Tibial nerve (tissue), 4 donors: Measurements from ENCODE around the gene RBM47. TPM values are rescaled to one million over a fixed set of nuclear protein-coding genes. Genes with fewer than 3 reads are reported as not detected.

ENCODE experiments used
- DNase-seq, 2 donors: peaks; one replicate each; pipeline ENCODE4 v3.0.0-alpha.2; 2019; ENCODE audit warnings: low spot score in 2 of 2
- H3K27ac ChIP-seq, 4 donors: fragments of 200-600 bp; sonication (generic) in 3 of 4; one replicate each; pipeline ENCODE4 v1.5.1; 2017 to 2019; ENCODE audit warnings: mild to moderate bottlenecking in 1 of 4
- H3K27me3 ChIP-seq, 2 donors: fragments of 200-600 bp; sonication (generic) in 1 of 2; one replicate each; pipeline versions ENCODE4 v1.5.1 to v1.6.0; 2017 to 2019
- H3K36me3 ChIP-seq, 3 donors: fragments of 200-600 bp; sonication (generic); one replicate each; pipeline ENCODE4 v1.5.1; 2018 to 2019
- H3K4me1 ChIP-seq, 4 donors: fragments of 200-600 bp; sonication (generic) in 3 of 4; one replicate each; pipeline ENCODE4 v1.5.1; 2017 to 2019
- H3K4me3 ChIP-seq, 4 donors: fragments of 200-600 bp; sonication (generic) in 3 of 4; one replicate each; pipeline ENCODE4 v1.5.1; 2017 to 2019; ENCODE audit warnings: mild to moderate bottlenecking in 1 of 4, moderate library complexity in 1 of 4
- H3K9me3 ChIP-seq, 4 donors: fragments of 200-600 bp; sonication (generic) in 3 of 4; one replicate each; pipeline ENCODE4 v1.5.1; 2017 to 2019
- EP300 ChIP-seq, 2 donors: sonication (generic); formaldehyde crosslinking; IDR thresholded peaks; one replicate each; pipeline ENCODE4 v1.6.1; 2017; ENCODE audit warnings: antibody characterized with exemption in 2 of 2, mild to moderate bottlenecking in 1 of 2
- POLR2A ChIP-seq, 2 donors: fragments of 450-650 bp; IDR thresholded peaks; one replicate each; pipeline ENCODE4 v1.6.1; 2017; ENCODE audit warnings: antibody characterized with exemption in 2 of 2, mild to moderate bottlenecking in 2 of 2, moderate library complexity in 2 of 2
- WGBS, 2 donors: methylation state at CpG; one replicate each; pipeline ENCODE4 v1.1.5; 2018; 5-methylcytosine and 5-hydroxymethylcytosine counted together
- total RNA-seq, 4 donors: library from RNA; depleted of rRNA; stranded (reverse); fragments of >200 nt; gene quantifications; one replicate each; pipeline ENCODE4 v1.1.0, GENCODE V29; 2016
- TF ChIP-seq, protein P1 (sequence below), 5 experiments: fragments of 200-600 bp in 3 of 5; fragments of 450-650 bp in 2 of 5; sonication (generic) in 3 of 5; IDR thresholded peaks; one replicate each; pipeline ENCODE4 v1.5.1; 2016 to 2019; ENCODE audit warnings: antibody characterized with exemption in 5 of 5, mild to moderate bottlenecking in 3 of 5, moderate library complexity in 2 of 5

Gene RBM47
- total RNA-seq, 4 donors from 2014 or later = 22.8 to 93.9 (median 41.0) TPM

DNA sequence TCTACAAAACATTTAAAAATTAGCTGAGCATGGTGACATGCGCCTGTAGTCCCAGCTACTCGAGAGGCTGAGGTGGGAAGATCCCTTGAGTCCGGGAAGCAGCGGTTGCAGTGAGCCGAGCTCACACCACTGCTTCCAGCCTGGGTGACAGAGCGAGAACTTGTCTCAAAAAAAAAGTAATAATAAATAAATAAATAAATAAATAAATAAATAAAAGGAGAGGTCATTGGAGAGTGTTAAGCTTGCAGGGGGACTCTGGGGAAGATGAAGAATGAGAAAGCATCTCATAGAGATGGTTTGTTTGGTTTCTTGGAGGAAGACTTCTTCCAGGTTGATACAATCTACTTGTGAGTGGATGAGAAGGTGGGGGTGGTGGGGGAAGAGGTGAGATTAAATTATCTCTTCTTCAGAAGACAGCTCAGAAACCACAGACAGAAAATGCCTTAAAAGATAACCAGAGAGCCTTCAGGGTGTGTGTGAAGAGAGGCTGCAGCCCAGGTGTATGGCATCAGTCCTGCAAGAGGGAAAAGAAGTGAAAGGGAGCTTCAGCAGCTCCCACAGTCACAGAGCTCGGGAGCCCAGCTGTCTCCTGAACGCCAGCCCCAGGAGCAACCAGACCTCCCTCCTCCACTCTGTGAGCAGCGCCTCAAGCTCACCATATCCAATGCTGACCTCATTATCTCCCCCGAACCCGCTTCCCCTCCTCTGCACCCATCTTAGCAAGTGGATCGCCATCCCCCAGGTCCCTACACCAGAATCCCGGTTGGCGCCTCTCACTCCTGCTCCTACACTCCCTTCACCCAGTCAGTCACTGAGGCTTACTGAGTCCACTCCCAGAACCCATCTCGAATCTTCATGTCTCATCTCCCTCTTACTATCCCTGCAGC is 48.2 kb downstream of the RBM47 start:
- Histone ChIP-seq H3K4me1 (peaks cover 0 to 14% (median 2%) of the 10 kb centered on the region in 4 donors), H3K4me3 (no peak overlapping the region), H3K9me3 (no peaks in the 10 kb centered on the region), H3K27me3 (no peaks in the 10 kb centered on the region), H3K27ac (no peak overlapping the region), H3K36me3 (no peaks in the 10 kb centered on the region)
- no peak for DNase-seq
- WGBS, 2 donors = 86 to 88% methylated on average over 15 of the region's 15 CpGs
- TF ChIP-seq POLR2A (IDR thresholded peaks at IDR 0.05) = no peak
- no peak for TF ChIP-seq EP300 (IDR thresholded peaks at IDR 0.05)
- TF ChIP-seq, protein P1, sequence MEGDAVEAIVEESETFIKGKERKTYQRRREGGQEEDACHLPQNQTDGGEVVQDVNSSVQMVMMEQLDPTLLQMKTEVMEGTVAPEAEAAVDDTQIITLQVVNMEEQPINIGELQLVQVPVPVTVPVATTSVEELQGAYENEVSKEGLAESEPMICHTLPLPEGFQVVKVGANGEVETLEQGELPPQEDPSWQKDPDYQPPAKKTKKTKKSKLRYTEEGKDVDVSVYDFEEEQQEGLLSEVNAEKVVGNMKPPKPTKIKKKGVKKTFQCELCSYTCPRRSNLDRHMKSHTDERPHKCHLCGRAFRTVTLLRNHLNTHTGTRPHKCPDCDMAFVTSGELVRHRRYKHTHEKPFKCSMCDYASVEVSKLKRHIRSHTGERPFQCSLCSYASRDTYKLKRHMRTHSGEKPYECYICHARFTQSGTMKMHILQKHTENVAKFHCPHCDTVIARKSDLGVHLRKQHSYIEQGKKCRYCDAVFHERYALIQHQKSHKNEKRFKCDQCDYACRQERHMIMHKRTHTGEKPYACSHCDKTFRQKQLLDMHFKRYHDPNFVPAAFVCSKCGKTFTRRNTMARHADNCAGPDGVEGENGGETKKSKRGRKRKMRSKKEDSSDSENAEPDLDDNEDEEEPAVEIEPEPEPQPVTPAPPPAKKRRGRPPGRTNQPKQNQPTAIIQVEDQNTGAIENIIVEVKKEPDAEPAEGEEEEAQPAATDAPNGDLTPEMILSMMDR (IDR thresholded peaks at IDR 0.05) = no peak

DNA sequence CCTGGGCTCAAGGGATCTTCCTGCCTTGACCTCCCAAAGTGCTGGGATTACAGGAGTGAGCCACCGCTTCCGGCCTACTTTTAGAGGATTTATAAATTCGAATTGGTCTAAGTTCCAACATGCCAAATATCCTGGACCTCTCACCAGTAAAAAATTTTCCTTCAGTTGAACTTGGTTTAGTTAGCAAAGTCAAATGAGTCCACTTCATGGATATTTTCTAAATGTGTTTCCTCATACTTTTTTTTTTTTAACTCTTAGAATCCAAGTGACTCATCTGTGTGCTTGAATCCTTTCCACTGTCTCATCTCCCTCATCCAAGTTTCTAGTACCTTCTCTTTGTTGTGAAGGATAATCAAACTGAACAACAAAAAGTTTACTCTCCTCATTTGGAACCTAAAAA is 49.7 kb downstream of the RBM47 start:
- Histone ChIP-seq H3K36me3 (no peaks in the 10 kb centered on the region), H3K9me3 (no peaks in the 10 kb centered on the region), H3K27me3 (no peaks in the 10 kb centered on the region), H3K27ac (no peak overlapping the region), H3K4me3 (no peak overlapping the region), H3K4me1 (peaks cover 0 to 11% (median 3%) of the 10 kb centered on the region in 4 donors)
- WGBS, 2 donors = 86 to 89% methylated on average over 3 of the region's 3 CpGs
- TF ChIP-seq, protein P1 (IDR thresholded peaks at IDR 0.05) = no peak
- no peak for TF ChIP-seq POLR2A (IDR thresholded peaks at IDR 0.05)
- no peak for TF ChIP-seq EP300 (IDR thresholded peaks at IDR 0.05)
- DNase-seq = no peak

DNA sequence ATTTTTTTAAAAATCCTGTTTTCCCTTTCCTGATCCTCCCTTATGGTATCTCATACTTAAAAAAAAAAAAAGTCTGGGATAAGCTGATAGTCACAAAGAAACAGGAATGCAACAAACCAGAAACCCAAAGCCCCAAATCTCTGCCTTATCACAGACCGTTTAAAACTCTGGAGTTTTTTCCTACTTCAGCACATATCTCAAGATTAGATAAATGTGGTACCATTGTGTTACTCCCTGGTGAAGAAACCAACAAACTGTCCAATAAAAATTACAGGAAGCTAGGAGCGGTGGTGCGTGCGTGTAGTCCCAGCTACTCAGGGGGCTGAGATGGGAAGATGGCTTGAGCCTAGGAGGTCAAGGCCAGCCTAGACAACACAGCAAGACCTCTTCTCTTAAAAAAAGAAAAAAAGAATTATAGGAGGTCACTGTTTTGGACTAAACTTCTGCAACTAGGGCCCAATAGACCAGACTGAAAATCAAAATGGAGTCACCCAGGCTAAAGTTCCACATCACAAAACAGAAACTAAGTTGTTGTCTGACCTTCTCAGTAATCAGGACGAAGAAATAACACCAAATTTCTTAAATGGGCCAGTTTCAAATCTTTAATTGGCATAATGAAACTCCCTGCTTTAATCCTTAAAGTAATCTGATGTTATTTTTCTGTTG is 51.9 kb downstream of the RBM47 start:
- H3K27ac ChIP-seq = peak overlapping the region in 3 of 4 donors; percentile 60 to 62 (median 60)
- no peaks in the 10 kb centered on the region for H3K27me3 ChIP-seq
- peaks cover 0 to 11% (median 3%) of the 10 kb centered on the region in 4 donors for H3K4me1 ChIP-seq
- TF ChIP-seq EP300 (IDR thresholded peaks at IDR 0.05) (no peak), POLR2A (IDR thresholded peaks at IDR 0.05) (no peak)
- TF ChIP-seq, protein P1 (IDR thresholded peaks at IDR 0.05) = no peak
- H3K9me3 ChIP-seq = no peaks in the 10 kb centered on the region
- no peaks in the 10 kb centered on the region for H3K36me3 ChIP-seq
- no peak for DNase-seq
- 77% methylated on average over 5 of the region's 5 CpGs for WGBS, 2 donors
- peak overlapping the region in 1 of 4 donors; percentile 0 for H3K4me3 ChIP-seq

DNA sequence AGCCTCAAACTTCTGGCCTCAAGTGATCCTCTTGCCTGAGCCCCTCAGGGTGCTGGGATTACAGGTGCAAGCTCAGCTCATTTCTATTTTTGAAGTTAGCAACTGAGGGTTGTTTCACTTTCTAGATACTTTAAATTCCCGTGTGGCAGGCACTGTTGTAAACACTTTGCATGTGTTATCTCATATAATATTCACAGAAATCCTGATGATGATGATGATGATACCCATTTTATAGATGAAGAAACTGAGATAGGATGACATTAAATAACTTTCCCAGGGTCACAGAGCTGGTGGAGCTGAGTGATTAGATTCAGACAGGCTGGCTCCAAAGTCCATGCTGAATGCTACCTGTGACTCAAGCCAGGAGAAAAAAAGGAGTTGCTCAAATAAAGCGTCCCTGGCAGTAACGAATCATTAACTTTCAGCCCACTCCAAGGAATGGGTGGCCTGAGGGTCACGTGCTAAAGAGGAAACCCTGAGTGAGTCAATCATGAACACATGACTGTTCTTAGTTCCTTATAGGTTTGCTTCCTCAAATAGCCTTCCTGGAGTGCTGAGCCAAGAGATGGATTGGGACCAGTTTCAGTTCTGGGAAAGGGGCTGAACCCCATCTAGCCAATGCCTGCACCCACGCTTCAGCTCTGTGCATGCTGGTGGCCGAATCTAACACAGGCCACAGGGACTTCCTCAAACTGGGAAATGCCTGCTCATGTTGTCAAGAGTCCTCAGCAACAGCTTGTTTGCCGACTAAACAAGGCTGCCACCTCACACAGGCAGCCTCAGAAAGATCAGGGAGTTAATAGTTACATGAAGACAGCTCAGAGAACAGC is 52.8 kb downstream of the RBM47 start:
- Histone ChIP-seq H3K36me3 (no peaks in the 10 kb centered on the region), H3K4me1 (peaks cover 0 to 11% (median 3%) of the 10 kb centered on the region in 4 donors), H3K4me3 (peak overlapping the region in 1 of 4 donors; percentile 0), H3K9me3 (no peaks in the 10 kb centered on the region), H3K27me3 (no peaks in the 10 kb centered on the region), H3K27ac (peak overlapping the region in 3 of 4 donors; percentile 60 to 62 (median 60))
- TF ChIP-seq EP300 (IDR thresholded peaks at IDR 0.05) = peak in 1 of 2 donors; percentile 86
- TF ChIP-seq, protein P1 (IDR thresholded peaks at IDR 0.05) = no peak
- 31 to 35% methylated on average over 7 of the region's 7 CpGs for WGBS, 2 donors
- DNase-seq = peak; percentile 28 to 48
